Stimulated activated naive CD8-positive, alpha-beta T cell treated with anti-CD3 and anti-CD28 coated beads, Interleukin-15, Interleukin-2, amounts not matched to agents 100 ng/mL and 50 ng/mL, for 24 hours (primary cell): Measurements from ENCODE around the gene ARFRP1.
"Not testable (repeated sequence)": the region's sequence is repeated elsewhere in the genome, so short reads cannot be mapped to it uniquely, and the experiment has no call there.

ENCODE experiments used
- H3K27ac Mint-ChIP-seq: one replicate; pipeline ENCODE4 v1.8.0; 2021; ENCODE audit warnings: mild to moderate bottlenecking, mixed read lengths
- H3K27me3 Mint-ChIP-seq: one replicate; pipeline ENCODE4 v1.8.0; 2021; ENCODE audit warnings: mixed read lengths
- H3K36me3 Mint-ChIP-seq: one replicate; pipeline ENCODE4 v1.8.0; 2021; ENCODE audit warnings: low read depth, mixed read lengths
- H3K4me1 Mint-ChIP-seq: one replicate; pipeline ENCODE4 v1.8.0; 2021; ENCODE audit warnings: low read depth, mixed read lengths
- H3K4me3 Mint-ChIP-seq: one replicate; pipeline ENCODE4 v1.8.0; 2021; ENCODE audit warnings: mild to moderate bottlenecking, mixed read lengths
- H3K9me3 Mint-ChIP-seq: one replicate; pipeline ENCODE4 v1.8.0; 2021; ENCODE audit warnings: mixed read lengths

ARFRP1 gene

DNA sequence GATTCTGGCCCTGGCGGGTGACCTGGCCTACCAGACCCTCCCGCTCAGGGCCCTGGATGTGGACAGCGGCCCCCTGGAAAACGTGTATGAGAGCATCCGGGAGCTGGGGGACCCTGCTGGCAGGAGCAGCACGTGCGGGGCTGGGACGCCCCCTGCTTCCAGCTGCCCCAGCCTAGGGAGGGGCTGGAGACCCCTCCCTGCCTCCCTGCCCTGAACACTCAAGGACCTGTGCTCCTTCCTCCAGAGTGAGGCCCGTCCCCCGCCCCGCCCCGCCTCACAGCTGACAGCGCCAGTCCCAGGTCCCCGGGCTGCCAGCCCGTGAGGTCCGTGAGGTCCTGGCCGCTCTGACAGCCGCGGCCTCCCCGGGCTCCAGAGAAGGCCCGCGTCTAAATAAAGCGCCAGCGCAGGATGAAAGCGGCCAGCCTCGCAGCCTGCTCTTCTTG is 30.9 kb upstream of the ARFRP1 start:
- Mint-ChIP-seq H3K4me1 (peaks cover 25% of the 10 kb centered on the region), H3K9me3 (no peaks in the 10 kb centered on the region), H3K27me3 (no peaks in the 10 kb centered on the region), H3K27ac (no peak overlapping the region), H3K36me3 (peaks cover 4% of the 10 kb centered on the region), H3K4me3 (no peak overlapping the region)

DNA sequence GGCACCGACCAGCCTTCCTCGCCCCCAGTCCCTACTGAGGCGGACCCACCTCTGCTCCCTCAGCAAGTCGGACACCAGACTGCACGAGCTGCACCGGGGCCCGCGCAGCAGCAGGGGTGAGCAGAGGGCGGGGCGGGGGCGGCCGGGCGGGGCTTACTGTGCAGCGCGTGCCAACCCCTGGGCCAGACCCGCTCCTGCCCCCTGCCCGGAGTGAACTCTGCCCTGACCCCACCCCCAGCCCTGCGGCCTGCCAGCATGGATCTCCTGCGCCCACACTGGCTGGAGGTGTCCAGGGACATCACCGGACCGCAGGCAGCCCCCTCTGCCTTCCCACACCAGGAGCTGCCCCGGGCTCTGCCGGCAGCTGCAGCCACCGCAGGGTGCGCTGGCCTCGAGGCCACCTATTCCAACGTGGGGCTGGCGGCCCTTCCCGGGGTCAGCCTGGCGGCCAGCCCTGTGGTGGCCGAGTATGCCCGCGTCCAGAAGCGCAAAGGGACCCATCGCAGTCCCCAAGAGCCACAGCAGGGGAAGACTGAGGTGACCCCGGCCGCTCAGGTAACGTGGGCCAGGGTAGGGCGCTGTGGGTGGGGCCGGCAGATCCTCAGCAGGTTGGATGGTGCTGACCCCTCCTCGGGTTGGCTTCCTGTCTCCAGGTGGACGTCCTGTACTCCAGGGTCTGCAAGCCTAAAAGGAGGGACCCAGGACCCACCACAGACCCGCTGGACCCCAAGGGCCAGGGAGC is 30.3 kb upstream of the ARFRP1 start:
- H3K4me1 Mint-ChIP-seq, result peaks cover 25% of the 10 kb centered on the region
- H3K9me3 Mint-ChIP-seq, result no peaks in the 10 kb centered on the region
- no peaks in the 10 kb centered on the region for H3K27me3 Mint-ChIP-seq
- no peak overlapping the region for H3K27ac Mint-ChIP-seq
- H3K4me3 Mint-ChIP-seq, result no peak overlapping the region
- H3K36me3 Mint-ChIP-seq, result peaks cover 4% of the 10 kb centered on the region

DNA sequence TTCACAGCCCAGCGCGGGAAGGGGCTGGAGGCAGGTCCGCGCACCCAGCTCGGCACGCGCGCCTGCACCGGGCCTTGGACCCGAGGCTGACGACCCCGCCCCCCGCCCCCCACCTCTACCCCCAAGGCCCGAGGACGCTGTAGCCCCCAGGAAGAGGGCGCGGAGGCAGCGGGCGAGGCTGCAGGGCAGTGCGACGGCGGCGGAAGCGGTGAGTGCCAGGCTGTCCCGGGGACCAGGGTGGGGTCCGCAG is 29.8 kb upstream of the ARFRP1 start:
- Mint-ChIP-seq H3K36me3 (peaks cover 4% of the 10 kb centered on the region), H3K9me3 (no peaks in the 10 kb centered on the region), H3K4me3 (no peak overlapping the region), H3K4me1 (peaks cover 25% of the 10 kb centered on the region), H3K27me3 (no peaks in the 10 kb centered on the region), H3K27ac (no peak overlapping the region)

DNA sequence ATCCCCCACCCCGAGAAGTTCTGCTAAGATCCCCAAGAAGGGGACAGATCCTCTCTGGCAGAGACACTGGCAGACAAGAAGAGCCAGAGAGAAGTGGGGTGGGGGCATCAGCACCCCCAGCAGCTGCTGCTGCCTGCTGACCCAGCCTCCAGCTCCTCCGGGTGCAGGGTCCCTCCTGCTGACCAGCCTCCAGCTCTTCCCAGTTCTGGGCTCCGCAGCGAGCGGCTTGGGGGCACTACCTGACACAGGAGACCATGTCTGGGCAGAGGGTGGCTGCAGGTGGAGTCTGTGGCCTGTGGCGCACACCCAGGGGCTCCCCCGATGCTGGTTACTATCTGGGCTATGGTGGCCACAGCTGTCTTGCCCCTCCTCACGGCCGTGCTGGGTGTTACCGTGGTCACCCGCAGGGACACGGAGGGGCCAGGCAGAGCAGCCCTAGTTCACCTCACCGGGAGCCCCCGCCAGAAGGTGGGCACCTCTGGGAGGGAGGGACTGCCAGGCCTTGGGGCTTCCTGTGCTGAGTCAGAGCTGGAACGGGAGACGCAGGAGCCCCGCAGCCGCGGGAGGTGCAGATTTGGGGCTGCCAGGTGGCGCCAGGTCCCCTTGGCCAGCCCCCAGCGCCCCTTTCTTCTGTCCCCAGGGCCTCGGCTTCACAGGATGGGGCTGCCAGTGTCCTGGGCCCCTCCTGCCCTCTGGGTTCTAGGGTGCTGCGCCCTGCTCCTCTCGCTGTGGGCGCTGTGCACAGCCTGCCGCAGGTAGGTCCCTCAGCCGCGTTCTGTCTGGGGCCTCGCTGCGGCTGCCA is 29.3 kb upstream of the ARFRP1 start:
- H3K27ac Mint-ChIP-seq, result no peak overlapping the region
- H3K4me3 Mint-ChIP-seq, result peak overlapping the region; percentile 63
- no peaks in the 10 kb centered on the region for H3K27me3 Mint-ChIP-seq
- peaks cover 4% of the 10 kb centered on the region for H3K36me3 Mint-ChIP-seq
- H3K9me3 Mint-ChIP-seq, result no peaks in the 10 kb centered on the region
- H3K4me1 Mint-ChIP-seq, result peaks cover 25% of the 10 kb centered on the region

DNA sequence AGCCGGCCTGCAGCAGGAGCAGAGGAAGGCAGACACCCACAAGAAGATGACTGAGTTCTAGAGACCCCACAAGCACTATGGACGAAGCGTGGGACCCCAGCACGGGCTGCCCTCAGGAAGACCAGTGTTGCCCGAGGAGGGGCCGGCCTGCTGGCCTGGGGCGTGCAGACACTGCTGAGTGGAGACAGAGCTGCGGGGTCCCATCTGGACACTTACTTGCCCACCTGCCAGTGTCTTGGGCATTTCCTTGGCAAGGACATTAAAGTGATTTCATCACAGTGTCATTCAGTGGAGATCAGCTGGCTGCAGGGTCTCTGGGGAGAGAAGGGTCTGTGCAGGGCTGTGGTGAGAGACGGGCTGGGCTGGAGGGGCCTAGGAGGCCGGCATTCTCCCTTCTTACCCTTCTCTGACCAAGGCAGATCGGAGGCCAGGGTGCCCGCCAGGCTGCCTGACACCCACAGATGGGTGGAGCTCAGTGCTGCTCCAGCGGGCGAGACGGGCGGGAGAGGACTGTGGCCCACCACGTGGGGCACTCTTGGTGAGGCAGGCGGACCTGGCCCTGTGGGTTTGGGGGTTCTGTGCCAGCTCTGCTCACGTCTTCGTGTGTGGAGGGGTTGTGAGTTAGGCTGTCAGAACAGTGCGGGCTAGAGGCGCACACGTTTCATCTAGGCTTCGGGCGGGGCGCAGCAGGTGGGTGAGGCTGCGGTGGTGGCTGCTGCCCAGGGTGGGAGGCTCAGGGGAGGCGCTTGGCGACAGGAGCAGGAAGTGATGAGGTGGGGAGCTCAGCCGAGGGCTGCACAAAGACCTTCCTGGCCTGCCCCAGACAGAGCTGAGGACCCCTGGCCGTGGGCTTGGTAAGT is 28.3 kb upstream of the ARFRP1 start, which contains the start of gene LIME1:
LIME1 (plus strand) TSS at position 806 of the 860 bp plus-strand sequence. CDS start 886 bp downstream, outside the sequence.
- Mint-ChIP-seq H3K27ac (no peak within 1 kb of the TSS), H3K27me3 (no peaks in the 10 kb centered on the region), H3K9me3 (no peaks in the 10 kb centered on the region)

DNA sequence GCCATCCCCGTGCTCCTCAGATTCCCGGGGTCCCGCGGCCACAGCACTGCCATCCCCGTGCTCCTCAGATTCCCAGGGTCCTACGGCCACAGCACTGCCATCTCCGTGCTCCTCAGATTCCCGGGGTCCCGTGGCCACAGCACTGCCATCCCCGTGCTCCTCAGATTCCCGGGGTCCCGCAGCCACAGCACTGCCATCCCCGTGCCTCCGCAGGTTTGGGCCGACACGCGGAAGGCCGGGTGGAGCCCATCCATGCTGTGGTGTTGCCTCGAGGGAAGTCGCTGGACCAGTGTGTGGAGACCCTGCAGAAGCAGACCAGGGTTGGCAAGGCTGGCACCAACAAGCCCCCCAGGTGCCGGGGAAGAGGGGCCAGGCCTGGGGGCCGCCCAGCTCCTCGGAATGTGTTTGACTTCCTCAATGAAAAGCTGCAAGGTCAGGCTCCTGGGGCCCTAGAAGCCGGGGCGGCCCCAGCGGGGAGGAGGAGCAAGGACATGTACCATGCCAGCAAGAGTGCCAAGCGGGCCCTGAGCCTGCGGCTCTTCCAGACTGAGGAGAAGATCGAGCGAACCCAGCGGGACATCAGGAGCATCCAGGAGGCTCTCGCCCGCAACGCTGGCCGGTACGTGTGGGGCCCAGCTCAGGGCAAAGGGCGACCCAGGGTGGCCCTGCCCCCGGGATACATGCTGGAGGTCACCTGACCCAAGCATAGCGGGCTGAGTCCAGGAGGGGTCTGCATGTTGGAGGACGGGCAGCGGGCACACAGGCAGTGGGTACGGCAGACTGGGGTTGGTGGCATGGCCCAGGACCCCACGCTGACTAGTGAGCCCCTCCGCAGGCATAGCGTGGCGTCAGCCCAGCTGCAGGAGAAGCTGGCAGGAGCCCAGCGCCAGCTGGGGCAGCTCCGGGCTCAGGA is 27.4 kb upstream of the ARFRP1 start:
- Mint-ChIP-seq H3K9me3 (no peaks in the 10 kb centered on the region), H3K36me3 (peaks cover 4% of the 10 kb centered on the region), H3K4me3 (no peak overlapping the region), H3K27me3 (no peaks in the 10 kb centered on the region), H3K27ac (no peak overlapping the region), H3K4me1 (peaks cover 25% of the 10 kb centered on the region)

More for the DNA sequence above, 28.3 kb upstream of the ARFRP1 start, which contains the start of gene LIME1:
- H3K4me3 Mint-ChIP-seq, result peak within 1 kb of the TSS; percentile 63
- H3K4me1 Mint-ChIP-seq, result peaks cover 25% of the 10 kb centered on the region
- H3K36me3 Mint-ChIP-seq, result peaks cover 4% of the 10 kb centered on the region

DNA sequence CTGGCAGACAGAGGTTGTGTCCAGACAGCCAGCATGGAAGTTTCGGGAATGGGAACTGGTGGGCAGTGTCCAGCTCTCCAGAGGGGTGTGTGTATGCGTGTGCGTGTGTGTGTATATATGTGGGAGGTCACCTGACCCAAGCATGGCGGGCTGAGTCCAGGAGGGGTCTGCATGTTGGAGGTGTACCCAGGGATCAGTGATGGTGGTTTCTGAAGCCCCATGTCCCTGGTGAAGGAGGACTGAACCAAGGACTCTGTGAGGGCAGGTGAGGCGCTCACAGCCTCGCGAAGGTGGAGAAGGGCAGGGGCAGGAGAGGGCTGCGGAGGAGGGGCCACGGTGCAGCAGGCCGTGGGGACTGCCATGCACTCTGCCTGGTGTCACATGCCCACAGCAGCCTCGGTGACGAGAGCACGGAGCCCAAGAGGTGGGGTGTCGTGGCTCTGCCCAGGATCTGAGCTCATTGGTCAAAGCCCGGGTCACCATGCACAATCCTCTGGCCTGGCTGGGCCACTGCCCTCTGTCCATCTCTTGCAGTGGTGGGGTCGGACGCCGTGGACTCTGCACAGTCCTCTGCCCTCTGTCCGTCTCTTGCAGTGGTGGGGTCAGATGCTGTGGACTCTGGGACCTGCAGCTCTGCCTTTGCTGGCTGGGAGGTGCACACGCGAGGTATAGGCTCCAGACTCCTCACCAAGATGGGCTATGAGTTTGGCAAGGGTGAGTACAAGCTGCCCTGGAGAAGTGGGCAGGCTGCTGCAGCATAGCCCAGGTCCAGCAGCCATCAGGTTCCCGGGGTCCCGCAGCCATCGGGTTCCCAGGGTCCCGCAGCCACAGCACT is 26.6 kb upstream of the ARFRP1 start:
- Mint-ChIP-seq H3K36me3 (peaks cover 8% of the 10 kb centered on the region), H3K9me3 (no peaks in the 10 kb centered on the region), H3K27ac (no peak overlapping the region), H3K4me3 (no peak overlapping the region), H3K27me3 (no peaks in the 10 kb centered on the region), H3K4me1 (peaks cover 25% of the 10 kb centered on the region)

DNA sequence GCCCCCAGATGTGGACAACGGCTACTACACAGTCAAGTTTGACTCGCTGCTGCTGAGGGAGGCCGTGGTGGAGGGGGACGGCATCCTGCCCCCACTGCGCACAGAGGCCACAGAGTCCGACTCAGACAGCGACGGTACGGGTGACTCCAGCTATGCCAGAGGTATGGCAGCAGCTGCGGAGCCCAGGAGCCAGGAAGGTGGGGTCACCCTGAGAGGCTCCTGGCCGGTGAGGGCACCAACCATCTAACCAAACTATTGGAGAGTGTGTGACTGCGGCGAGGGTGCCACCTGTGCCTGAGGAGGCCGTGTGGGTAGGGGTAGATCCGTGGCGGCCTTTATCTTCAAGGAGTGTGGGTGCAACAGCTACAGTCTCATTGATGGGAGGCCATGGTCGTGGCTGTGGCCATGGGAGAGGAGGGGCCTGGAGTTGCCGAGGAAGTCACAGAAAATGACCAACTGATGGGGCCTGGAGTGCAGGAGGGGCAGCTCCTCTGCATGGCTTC is 25.9 kb upstream of the ARFRP1 start:
- H3K36me3 Mint-ChIP-seq, result peaks cover 11% of the 10 kb centered on the region
- no peak overlapping the region for H3K27ac Mint-ChIP-seq
- no peaks in the 10 kb centered on the region for H3K27me3 Mint-ChIP-seq
- H3K4me3 Mint-ChIP-seq, result no peak overlapping the region
- H3K9me3 Mint-ChIP-seq, result no peaks in the 10 kb centered on the region
- peaks cover 25% of the 10 kb centered on the region for H3K4me1 Mint-ChIP-seq

DNA sequence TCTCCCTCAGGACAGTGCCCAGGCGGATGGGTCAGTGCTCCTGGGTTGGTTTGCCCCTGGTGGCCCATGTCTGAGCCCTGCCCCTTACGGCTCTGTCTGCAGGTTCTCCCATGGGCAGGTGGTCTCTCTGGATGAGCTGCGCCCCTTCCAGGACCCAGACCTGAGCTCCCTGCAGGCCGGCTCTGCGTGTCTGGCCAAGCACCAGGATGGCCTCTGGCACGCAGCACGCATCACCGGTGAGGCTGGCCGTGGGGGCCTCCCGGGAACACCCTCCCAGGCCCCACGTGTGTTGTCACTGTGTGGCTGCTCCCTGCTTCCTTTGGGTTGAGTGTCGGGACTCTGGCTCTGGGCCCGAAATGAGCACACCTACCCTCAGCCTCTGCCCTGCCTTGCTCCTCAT is 25.3 kb upstream of the ARFRP1 start:
- H3K4me3 Mint-ChIP-seq, result no peak overlapping the region
- no peaks in the 10 kb centered on the region for H3K9me3 Mint-ChIP-seq
- H3K36me3 Mint-ChIP-seq, result peaks cover 16% of the 10 kb centered on the region
- H3K4me1 Mint-ChIP-seq, result peaks cover 25% of the 10 kb centered on the region
- no peak overlapping the region for H3K27ac Mint-ChIP-seq
- no peaks in the 10 kb centered on the region for H3K27me3 Mint-ChIP-seq

DNA sequence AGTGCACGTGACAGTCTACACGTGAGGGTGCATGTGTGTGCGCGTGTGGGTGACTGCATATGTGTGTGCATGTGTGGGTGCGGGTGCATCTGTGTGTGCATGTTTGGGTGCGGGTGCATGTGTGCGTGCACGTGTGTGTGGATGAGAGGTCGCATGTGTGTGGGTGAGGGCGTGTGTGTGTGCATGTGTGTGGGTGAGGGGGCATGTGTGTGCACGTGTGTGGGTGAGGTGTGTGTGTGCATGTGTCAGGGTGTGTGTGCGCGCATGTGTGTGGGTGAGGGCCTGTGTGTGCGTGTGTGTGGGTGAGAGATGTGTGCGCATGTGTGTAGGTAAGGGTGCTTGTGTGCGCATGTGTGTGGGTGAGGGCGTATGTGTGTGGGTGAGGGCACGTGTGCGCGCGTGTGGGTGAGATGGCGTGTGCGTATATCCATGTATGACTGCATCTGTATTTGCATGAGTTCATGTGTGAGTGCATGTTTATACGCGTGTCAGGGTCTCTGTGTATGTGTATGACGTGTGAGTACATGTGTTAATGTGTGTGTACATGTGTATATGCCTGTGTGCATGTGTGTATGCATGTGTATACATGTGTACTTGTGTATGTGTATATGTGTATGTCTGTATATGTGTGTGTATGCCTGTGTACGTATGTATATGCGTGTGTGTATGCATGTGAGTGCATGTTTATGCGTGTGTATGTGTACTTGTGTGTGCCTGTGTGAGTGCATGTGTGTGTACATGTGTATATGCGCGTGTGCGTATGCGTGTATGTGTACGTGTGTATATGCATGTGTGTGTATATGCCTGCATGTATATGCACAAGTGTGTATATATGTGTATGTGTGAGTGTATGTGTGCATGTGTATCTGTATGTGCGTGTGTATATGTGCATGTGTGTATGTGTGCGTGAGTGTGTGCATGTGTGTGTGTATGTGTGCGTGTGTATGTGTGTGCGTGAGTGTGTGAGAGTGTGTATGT is 24.6 kb upstream of the ARFRP1 start:
- H3K27ac Mint-ChIP-seq, result no peak overlapping the region
- peaks cover 25% of the 10 kb centered on the region for H3K4me1 Mint-ChIP-seq
- peaks cover 21% of the 10 kb centered on the region for H3K36me3 Mint-ChIP-seq
- no peaks in the 10 kb centered on the region for H3K9me3 Mint-ChIP-seq
- no peaks in the 10 kb centered on the region for H3K27me3 Mint-ChIP-seq
- H3K4me3 Mint-ChIP-seq, result no peak overlapping the region

DNA sequence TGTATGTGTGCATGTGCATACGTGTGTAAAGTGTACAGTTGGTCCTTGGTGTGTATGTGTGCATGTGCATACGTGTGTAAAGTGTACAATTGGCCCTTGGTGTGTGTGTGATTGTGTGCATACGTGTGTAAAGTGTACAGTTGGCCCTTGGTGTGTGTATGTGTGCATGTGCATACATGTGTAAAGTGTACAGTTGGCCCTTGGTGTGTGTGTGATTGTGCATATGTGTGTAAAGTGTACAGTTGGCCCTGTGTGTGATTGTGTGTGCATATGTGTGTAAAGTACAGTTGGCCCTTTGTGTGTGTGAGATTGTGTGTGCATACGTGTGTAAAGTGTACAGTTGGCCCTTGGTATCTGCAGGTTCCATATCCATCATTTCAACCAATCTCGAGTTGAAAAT is 23.6 kb upstream of the ARFRP1 start:
- no peak overlapping the region for H3K27ac Mint-ChIP-seq
- H3K9me3 Mint-ChIP-seq, result no peaks in the 10 kb centered on the region
- no peaks in the 10 kb centered on the region for H3K27me3 Mint-ChIP-seq
- peaks cover 16% of the 10 kb centered on the region for H3K4me1 Mint-ChIP-seq
- no peak overlapping the region for H3K4me3 Mint-ChIP-seq
- peaks cover 26% of the 10 kb centered on the region for H3K36me3 Mint-ChIP-seq

DNA sequence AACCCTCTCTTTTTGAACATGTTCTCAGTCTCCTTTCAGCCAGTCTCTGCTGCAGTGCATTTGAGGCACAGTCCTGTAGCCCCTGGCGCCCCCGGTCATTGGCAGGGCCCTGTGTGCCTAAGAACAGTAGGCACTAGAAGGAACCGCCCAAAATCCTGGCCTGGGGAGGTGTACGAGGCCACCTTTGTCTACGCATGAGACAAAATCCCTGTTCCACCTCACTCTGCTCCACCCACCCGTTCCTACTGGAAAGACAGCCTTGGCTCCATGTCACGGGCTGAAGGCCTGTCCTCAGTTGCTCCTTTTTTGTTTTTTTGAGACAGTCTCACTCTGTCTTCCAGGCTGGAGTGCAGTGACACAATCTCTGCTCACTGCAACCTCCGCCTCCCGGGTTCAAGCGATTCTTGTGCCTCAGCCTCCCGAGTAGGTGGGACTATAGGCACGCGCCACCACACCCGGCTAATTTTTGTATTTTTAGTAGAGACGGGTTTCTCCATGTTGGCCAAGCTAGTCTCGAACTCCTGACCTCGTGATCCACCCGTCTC is 22.5 kb upstream of the ARFRP1 start:
- H3K36me3 Mint-ChIP-seq, result peaks cover 32% of the 10 kb centered on the region
- H3K9me3 Mint-ChIP-seq, H3K4me3 Mint-ChIP-seq, H3K27me3 Mint-ChIP-seq, H3K27ac Mint-ChIP-seq, H3K4me1 Mint-ChIP-seq: not testable (repeated sequence)
